Activated CD4-positive, alpha-beta T cell treated with anti-CD3 and anti-CD28 coated beads, Interleukin-2, Interleukin-4, amounts not matched to agents 100 ng/mL and 50 ng/mL, durations not matched to agents 16 hours and 8 hours (primary cell): ENCODE results near the gene ZNF492.
"Not testable (repeated sequence)": the region's sequence is repeated elsewhere in the genome, so short reads cannot be mapped to it uniquely, and the experiment has no call there.

ENCODE experiments used
- DNase-seq: peaks from one replicate; pipeline ENCODE4 v3.0.0-alpha.2; 2020; ENCODE audit warnings: low spot score

Gene ZNF492

GRCh38 chr19:22633706-22634449, at the start of gene ZNF492:
ZNF492 (plus strand) TSS chr19:22634324; CDS start chr19:22653400, 19,076 bp downstream.
- peak; percentile 79 for DNase-seq

GRCh38 chr19:22595422-22595821, 38.7 kb upstream of the ZNF492 start:
- no peak for DNase-seq

- no peak for DNase-seq
Observed at GRCh38 chr19:22595918-22596341, 38.2 kb upstream of the ZNF492 start.

- no peak for DNase-seq
Observed at GRCh38 chr19:22600690-22601648, 33.2 kb upstream of the ZNF492 start.

- DNase-seq: no peak
Observed at GRCh38 chr19:22601906-22602630, 32.1 kb upstream of the ZNF492 start.

- no peak for DNase-seq
Observed at GRCh38 chr19:22602631-22603272, 31.4 kb upstream of the ZNF492 start.

GRCh38 chr19:22603518-22604440, 30.3 kb upstream of the ZNF492 start:
- DNase-seq: no peak

GRCh38 chr19:22604571-22605274, 29.4 kb upstream of the ZNF492 start:
- DNase-seq: no peak

GRCh38 chr19:22605275-22606211, 28.6 kb upstream of the ZNF492 start:
- DNase-seq: no peak

- DNase-seq: no peak
Observed at GRCh38 chr19:22606212-22606553, 27.9 kb upstream of the ZNF492 start.

- no peak for DNase-seq
Observed at GRCh38 chr19:22606954-22607652, 27.0 kb upstream of the ZNF492 start.

GRCh38 chr19:22607653-22608430, 26.3 kb upstream of the ZNF492 start:
- no peak for DNase-seq

GRCh38 chr19:22608441-22608840, 25.7 kb upstream of the ZNF492 start:
- DNase-seq: no peak

- DNase-seq: no peak
Observed at GRCh38 chr19:22609630-22610029, 24.5 kb upstream of the ZNF492 start.

GRCh38 chr19:22610121-22610520, 24.0 kb upstream of the ZNF492 start:
- DNase-seq: no peak

GRCh38 chr19:22612316-22612715, 21.8 kb upstream of the ZNF492 start:
- DNase-seq: no peak

- DNase-seq: no peak
Observed at GRCh38 chr19:22616659-22617058, 17.5 kb upstream of the ZNF492 start.

GRCh38 chr19:22617181-22617580, 16.9 kb upstream of the ZNF492 start:
- DNase-seq: not testable (repeated sequence)
